ENCODE measurements around the gene ADSL.
A peak's percentile ranks its signal among the peaks of the same experiment; 100 is the strongest.
"Not testable (repeated sequence)": the region's sequence is repeated elsewhere in the genome, so short reads cannot be mapped to it uniquely, and the experiment has no call there.

The ADSL gene

DNA sequence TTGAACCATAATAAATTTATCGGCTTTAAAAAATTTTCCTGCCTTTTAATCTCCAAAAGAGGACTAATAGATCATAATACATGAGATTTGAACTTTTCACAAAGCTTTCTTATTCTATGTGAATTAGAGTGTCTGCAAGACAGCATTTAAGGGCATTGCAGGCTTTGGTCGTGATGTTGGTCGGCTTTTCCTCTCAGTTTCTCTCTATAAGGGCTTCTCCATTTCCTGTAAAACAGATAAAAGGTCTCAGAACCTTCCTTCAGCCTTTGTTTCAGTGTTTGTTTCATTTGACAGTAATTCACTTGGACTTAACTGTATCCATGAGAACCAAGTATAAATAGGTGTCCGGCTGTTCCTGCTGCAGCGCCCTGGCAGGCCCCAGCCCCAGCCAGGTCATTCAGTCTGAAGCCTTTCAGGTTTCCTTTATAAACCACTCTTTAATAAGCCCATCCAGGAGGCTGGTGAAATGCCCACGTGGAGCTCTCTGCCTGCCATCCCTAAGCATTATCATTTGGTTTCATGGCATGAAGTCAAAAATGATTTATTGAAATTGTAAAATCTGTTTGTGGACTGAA is 37.2 kb upstream of the ADSL start:
- H3K27me3 ChIP-seq (replicated peaks), result no peaks in the 10 kb centered on the region
- in situ Hi-C loops (cut with HindIII; ENCODE audit: low pct_ligation_motif_present, low sequenced_read_pairs), result no loop called here
- H3K36me3 ChIP-seq (replicated peaks), result peaks cover 39% of the 10 kb centered on the region
- no peak overlapping the region for H3K4me3 ChIP-seq (ENCODE audit: low read depth, low read length)
- TF ChIP-seq, protein P1, sequence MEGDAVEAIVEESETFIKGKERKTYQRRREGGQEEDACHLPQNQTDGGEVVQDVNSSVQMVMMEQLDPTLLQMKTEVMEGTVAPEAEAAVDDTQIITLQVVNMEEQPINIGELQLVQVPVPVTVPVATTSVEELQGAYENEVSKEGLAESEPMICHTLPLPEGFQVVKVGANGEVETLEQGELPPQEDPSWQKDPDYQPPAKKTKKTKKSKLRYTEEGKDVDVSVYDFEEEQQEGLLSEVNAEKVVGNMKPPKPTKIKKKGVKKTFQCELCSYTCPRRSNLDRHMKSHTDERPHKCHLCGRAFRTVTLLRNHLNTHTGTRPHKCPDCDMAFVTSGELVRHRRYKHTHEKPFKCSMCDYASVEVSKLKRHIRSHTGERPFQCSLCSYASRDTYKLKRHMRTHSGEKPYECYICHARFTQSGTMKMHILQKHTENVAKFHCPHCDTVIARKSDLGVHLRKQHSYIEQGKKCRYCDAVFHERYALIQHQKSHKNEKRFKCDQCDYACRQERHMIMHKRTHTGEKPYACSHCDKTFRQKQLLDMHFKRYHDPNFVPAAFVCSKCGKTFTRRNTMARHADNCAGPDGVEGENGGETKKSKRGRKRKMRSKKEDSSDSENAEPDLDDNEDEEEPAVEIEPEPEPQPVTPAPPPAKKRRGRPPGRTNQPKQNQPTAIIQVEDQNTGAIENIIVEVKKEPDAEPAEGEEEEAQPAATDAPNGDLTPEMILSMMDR (IDR thresholded peaks at IDR 0.05; ENCODE audit: low read depth, low read length, missing control alignments), result no peak
- DNase-seq, result no peak
- no peak overlapping the region for H3K27ac ChIP-seq

DNA sequence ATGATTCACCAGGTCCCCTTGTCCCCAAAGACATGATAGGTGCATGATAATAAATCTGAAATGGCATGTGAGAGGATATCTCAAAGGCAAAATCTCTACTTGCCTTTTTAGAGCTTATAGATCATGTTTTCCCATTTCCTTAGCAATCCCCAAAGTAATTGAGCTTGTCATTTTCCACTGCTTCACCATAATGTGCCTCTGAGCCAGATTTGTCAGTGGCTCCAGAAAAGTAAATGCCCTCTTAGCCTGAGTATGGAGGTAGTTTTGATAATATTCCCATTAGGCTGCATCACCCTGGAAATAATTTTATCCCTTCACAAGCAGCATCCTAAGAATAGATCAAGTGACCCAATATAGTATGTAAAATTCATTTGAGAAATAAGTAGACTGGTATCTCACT is 36.7 kb upstream of the ADSL start:
- TF ChIP-seq, protein P1 (IDR thresholded peaks at IDR 0.05; ENCODE audit: low read depth, low read length, missing control alignments), result no peak
- Histone ChIP-seq H3K36me3 (replicated peaks) (peaks cover 42% of the 10 kb centered on the region), H3K4me3 (ENCODE audit: low read depth, low read length) (no peak overlapping the region), H3K27ac (peak overlapping the region; percentile 64), H3K27me3 (replicated peaks) (no peaks in the 10 kb centered on the region)
- DNase-seq, result no peak
- in situ Hi-C loops (cut with HindIII; ENCODE audit: low pct_ligation_motif_present, low sequenced_read_pairs), result no loop called here

DNA sequence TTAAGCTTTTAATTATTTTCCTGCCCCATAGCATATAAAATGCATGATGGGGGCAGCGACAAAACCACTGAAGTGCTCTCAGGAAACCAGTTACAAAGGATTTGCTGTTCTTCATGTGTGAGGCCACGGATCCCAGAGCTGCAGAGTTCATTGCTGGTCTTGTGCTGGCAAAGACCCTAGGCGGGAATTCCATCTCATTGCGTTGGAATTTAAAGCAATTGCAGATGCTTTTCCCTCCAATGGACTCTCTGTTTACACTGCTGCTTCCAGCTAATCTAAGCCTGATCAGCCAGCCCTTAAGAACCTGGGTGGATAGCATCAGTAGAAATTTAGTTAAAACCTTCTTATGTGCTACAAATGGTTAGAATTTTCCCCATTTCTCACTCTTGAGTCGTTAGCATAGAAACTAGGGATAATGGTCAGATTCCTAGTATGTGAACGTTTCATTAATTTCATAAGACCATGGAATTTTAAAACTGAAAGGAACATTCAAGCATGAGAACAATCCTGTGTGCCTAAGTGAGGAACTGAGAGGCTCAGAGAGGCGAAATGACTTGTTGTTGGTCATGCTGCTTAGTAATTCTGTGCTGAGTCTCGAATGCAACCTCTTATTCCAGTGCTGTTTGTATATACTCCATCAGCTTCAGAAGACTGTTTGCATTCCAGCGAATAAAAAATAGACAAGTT is 36.1 kb upstream of the ADSL start:
- peak overlapping the region; percentile 64 for H3K27ac ChIP-seq
- H3K4me3 ChIP-seq (ENCODE audit: low read depth, low read length), result no peak overlapping the region
- TF ChIP-seq, protein P1 (IDR thresholded peaks at IDR 0.05; ENCODE audit: low read depth, low read length, missing control alignments), result no peak
- peak; percentile 77 for DNase-seq
- peaks cover 44% of the 10 kb centered on the region for H3K36me3 ChIP-seq (replicated peaks)
- in situ Hi-C loops (cut with HindIII; ENCODE audit: low pct_ligation_motif_present, low sequenced_read_pairs), result no loop called here
- H3K27me3 ChIP-seq (replicated peaks), result no peaks in the 10 kb centered on the region

DNA sequence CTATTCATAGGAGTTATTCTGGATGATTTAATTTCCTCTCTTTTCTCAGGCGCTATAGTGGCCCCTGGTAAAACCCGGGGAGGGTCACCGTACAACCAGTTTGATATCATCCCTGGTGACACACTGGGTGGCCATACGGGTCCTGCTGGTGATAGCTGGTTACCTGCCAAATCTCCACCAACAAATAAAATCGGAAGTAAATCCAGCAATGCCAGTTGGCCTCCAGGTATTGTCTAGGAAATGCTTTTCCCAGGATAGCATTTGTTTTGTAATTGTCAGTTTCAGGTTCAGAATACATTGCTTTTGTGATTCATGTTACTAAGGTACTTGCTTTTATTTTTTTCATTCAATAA is 35.6 kb upstream of the ADSL start:
- DNase-seq, result no peak
- H3K27ac ChIP-seq, result peak overlapping the region; percentile 64
- in situ Hi-C loops (cut with HindIII; ENCODE audit: low pct_ligation_motif_present, low sequenced_read_pairs), result no loop called here
- H3K36me3 ChIP-seq (replicated peaks), result peaks cover 47% of the 10 kb centered on the region
- TF ChIP-seq, protein P1 (IDR thresholded peaks at IDR 0.05; ENCODE audit: low read depth, low read length, missing control alignments), result no peak
- H3K4me3 ChIP-seq (ENCODE audit: low read depth, low read length), result no peak overlapping the region
- no peaks in the 10 kb centered on the region for H3K27me3 ChIP-seq (replicated peaks)

DNA sequence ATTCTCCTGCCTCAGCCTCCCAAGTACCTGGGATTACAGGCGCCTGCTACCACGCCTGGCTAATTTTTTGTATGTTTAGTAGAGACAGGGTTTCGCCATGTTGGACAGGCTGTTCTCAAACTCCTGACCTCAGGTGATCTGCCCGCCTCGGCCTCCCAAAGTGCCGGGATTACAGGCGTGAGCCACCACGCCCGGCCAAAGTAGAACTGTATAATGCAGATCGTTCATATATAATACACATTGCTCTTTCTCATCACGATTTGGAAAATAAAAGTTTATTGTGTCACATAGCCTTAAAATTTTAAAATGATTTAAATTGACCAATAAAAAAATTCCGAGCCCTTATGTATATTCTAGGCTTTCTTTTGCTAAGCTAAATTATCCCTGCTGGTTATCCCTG is 34.7 kb upstream of the ADSL start:
- in situ Hi-C loops (cut with HindIII; ENCODE audit: low pct_ligation_motif_present, low sequenced_read_pairs); H3K4me3 ChIP-seq (ENCODE audit: low read depth, low read length); H3K27ac ChIP-seq; H3K27me3 ChIP-seq (replicated peaks); DNase-seq: not testable (repeated sequence)
- peaks cover 54% of the 10 kb centered on the region for H3K36me3 ChIP-seq (replicated peaks)

DNA sequence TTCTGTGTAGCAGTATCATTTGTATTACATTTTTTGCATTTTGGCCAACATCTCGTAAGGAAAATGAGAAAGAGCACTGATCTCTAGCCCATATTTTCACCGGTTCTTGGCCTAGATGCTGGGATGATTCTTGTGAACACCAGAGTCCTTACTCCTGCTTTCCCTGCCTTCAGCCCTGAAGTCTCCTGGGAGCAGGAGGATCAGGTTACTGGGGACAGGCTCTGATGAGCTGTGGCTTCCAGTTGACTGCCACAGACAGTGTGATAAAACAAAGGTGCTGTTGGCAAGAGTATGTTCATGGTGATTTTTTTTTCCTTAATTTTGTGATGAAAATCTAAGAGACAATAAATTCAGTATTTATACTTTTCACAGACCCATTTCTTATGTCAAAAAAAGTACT is 34.2 kb upstream of the ADSL start:
- Histone ChIP-seq H3K27ac (no peak overlapping the region), H3K4me3 (ENCODE audit: low read depth, low read length) (no peak overlapping the region), H3K36me3 (replicated peaks) (peaks cover 55% of the 10 kb centered on the region), H3K27me3 (replicated peaks) (no peaks in the 10 kb centered on the region)
- in situ Hi-C loops (cut with HindIII; ENCODE audit: low pct_ligation_motif_present, low sequenced_read_pairs), result no loop called here
- no peak for DNase-seq
- TF ChIP-seq, protein P1 (IDR thresholded peaks at IDR 0.05; ENCODE audit: low read depth, low read length, missing control alignments), result no peak
